Inferior parietal cortex (tissue), 1 donor: ENCODE measurements around the gene ACSS1.

Experiments
- DNase-seq: peaks from one replicate; pipeline ENCODE4 v3.0.0-alpha.2; 2016; ENCODE audit errors: extremely low spot score

The ACSS1 gene

GRCh38 chr20:25046181-25046641 lies 11.7 kb downstream of the ACSS1 start:
- DNase-seq: no peak

- no peak for DNase-seq
Measured at GRCh38 chr20:25045343-25045712, 12.6 kb downstream of the ACSS1 start.

GRCh38 chr20:25044660-25045342 lies 13.1 kb downstream of the ACSS1 start:
- DNase-seq: no peak

- no peak for DNase-seq
Measured at GRCh38 chr20:25044261-25044560, 13.7 kb downstream of the ACSS1 start.

GRCh38 chr20:25043499-25044260 lies 14.3 kb downstream of the ACSS1 start:
- no peak for DNase-seq

- no peak for DNase-seq
Measured at GRCh38 chr20:25042531-25043498, 15.1 kb downstream of the ACSS1 start.

DNA sequence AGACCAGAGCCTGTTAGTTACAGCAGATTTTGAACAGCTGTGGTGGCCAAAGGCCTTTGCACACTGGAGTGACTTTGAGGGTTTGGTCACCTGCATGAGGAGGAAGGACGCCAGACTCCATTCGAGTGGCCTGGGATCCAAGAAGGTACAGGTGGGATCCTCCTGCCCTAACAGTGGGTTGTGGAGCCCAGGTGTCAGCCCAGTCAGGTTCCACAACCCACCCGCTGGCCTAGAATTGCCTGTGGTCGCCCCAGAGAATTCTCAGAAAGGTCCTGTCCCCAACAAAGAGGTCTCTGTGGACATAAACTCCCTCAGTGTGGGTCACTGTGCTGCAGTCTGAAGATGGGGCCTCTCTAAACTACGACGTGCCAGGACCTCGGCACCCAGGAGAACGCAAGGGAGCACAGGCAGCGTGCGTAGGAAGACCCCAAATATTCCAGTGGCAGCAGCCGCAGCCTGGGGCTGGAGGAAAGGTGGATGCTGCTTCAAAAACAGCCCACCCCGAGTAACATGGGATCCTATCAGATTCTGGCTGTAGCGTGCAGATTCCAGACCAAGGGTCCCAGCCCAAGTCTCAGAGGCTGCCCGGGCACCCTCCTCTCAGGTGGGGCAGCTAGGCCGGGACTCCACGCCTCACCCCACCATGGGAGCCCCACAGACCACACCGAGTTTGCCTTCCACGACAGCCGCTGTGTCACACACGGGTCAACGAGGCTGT lies 16.0 kb downstream of the ACSS1 start:
- no peak for DNase-seq

GRCh38 chr20:25040438-25040831 lies 17.5 kb downstream of the ACSS1 start:
- DNase-seq: no peak

DNA sequence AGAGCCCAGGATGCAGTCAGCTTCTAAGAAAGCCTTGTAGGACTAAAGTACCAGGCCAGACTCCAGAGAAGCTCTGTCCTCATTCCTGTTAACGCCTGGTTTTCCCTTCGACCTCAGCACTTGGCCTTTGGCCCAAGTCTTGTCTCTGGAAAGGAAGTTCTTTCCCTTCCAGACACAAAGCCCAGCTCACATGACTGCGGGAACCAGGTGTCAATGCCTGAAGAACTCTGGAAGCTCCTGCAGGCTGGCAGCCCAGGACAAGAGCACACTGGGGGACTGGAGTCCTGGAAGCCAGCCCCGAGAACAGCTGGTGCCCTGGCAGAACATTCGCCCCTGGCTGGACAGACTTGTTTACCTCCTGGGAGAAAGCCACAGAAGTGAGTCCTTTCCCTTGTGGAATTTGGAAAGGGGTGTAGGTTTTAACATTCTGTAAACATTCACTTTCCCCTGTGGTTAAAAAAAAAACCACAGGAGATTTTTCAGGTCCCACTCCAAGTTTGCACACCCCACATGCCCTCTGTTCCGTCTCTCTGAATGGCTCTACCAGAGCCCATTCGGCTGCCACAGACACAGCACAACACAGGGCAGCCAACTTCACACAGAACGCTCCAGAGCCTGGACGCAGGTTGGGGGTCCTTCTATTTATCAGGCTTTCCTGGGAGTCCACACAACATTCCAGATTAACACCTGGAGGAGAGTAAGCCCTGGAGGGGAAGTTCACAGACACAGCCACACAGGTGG lies 18.1 kb downstream of the ACSS1 start:
- peak; percentile 66 for DNase-seq

DNA sequence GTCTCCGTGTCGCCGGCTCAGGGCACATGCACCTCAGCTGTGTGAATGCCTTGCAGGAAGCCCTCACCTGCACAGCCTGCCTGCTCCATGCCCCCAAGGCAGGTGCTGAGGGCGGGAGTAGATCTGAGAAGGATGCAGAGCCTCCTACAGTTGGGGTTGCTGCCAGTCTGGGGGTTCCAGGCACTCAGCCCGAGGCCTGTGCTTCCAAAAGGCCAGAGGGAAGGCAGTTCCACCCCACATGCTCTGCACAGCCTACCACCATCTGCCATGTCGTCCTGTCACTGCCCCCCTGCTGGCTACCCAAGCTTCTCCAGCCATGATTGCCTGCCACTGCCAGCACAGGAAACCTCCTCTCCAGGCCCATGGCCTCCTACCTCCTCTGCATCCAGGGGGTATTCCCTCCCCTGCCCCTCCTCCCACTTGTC lies 19.3 kb downstream of the ACSS1 start:
- no peak for DNase-seq

DNA sequence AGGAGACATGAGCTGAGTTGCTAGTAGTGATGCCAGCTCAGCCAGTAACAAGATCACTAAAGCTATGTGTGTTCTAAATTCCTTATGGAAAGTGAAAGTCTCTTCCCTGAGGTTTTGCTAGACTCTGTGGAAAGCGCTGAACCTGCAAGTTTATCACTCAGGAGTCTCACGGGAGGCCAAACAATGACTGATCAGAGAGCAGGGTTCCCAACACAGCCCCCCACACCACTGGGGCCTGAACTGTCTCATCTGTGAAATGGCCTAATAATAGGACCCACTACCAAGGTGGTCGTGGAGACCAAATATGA lies 19.9 kb downstream of the ACSS1 start:
- DNase-seq: no peak

GRCh38 chr20:25037288-25038102 lies 20.4 kb downstream of the ACSS1 start:
- DNase-seq: no peak

DNA sequence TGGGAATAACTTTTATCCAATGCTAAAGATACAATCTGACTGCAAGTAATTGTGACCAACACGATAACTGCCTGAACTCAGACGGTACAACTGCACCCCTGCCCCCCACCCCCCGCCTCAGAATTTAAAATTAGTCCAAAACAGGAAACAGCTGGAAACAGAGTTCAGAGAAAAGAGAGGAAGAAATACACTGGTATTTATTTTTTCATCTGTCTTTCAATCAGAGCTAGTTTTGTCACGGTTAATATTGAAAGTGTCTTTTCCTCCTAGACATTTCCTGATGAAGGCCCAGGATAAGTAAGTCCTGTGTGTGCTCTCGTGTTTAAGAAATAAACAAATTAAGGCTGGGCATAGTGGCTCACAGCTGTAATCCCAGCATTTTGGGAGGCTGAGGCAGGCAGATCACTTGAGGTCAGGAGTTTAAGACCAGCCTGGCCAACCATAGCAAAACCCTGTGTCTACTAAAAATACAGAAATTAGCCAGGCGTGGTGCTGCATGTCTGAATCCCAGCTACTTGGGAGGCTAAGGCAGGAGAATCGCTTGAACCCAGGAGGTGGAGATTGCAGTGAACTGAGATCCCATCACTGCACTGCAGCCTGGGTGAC lies 21.5 kb downstream of the ACSS1 start:
- no peak for DNase-seq

DNA sequence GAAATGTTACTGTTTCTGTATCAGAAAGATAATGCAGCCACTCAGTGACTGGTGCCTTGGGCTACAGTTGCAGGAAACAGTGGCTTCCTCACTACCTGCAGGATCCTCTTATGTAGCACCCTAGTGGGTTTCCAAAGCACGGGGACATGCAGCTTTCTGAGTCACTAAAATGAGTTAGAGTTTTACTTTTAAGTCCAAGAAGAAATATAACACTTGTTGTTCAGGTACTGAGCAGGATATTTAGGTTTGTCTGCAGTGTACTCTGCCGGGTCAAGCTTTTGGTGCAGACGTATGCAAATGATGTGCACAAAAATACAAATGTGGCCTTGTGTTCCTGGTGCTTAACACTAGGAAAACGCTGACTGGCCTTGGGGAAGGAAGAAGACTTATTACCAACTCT lies 22.0 kb downstream of the ACSS1 start:
- DNase-seq: no peak

GRCh38 chr20:25033924-25034300 lies 24.0 kb downstream of the ACSS1 start:
- DNase-seq: no peak

GRCh38 chr20:25033265-25033923 lies 24.5 kb downstream of the ACSS1 start:
- DNase-seq: peak; percentile 51

- peak; percentile 88 for DNase-seq
Measured at GRCh38 chr20:25032478-25033264, 25.3 kb downstream of the ACSS1 start.

GRCh38 chr20:25032065-25032477 lies 25.9 kb downstream of the ACSS1 start:
- DNase-seq: peak; percentile 47

DNA sequence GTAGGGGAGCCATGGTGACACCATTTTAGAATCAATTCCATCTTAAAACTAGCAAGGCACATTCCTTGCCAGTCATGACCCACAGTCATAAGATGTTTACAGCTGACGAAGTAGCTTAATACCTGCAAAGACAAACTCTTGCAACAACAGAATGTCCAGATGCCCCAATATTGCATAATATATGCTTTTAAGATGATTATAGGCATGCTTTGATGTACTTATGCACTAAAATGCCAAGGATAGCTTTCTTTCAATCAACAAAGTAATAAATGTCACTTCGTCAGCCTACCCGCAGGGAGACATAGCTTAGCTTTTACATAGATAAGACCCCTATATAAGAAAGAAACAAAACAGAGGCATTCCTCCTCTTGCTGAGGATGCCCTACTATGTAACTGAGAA lies 26.7 kb downstream of the ACSS1 start:
- DNase-seq: no peak
